ENCODE data around the gene BCAR1.
"Not testable (repeated sequence)": the region's sequence is repeated elsewhere in the genome, so short reads cannot be mapped to it uniquely, and the experiment has no call there.

Gene BCAR1

GRCh38 chr16:75243667-75244224, 7.7 kb downstream of the BCAR1 start:
- Histone ChIP-seq H3K36me3 (ENCODE audit: insufficient read depth, low read length) (peaks cover 11% of the 10 kb centered on the region), H3K9me3 (ENCODE audit: control insufficient read depth, insufficient read depth, low read length) (no peaks in the 10 kb centered on the region), H3K4me1 (ENCODE audit: insufficient read depth, low read length) (peaks cover 56% of the 10 kb centered on the region; the same call in 1 of the 2 replicates), H3K9ac (ENCODE audit: low read depth, low read length) (no peak overlapping the region)

- not testable (repeated sequence) for H3K9me3 ChIP-seq (ENCODE audit: control insufficient read depth, insufficient read depth, low read length)
- H3K4me1 ChIP-seq (ENCODE audit: insufficient read depth, low read length) = peaks cover 45% of the 10 kb centered on the region; the same call in 1 of the 2 replicates
Measured at GRCh38 chr16:75242436-75243078, 8.9 kb downstream of the BCAR1 start.

GRCh38 chr16:75241955-75242354, 9.5 kb downstream of the BCAR1 start:
- peaks cover 39% of the 10 kb centered on the region; the same call in 1 of the 2 replicates for H3K4me1 ChIP-seq (ENCODE audit: insufficient read depth, low read length)
- H3K9me3 ChIP-seq (ENCODE audit: control insufficient read depth, insufficient read depth, low read length) = no peaks in the 10 kb centered on the region
- peaks cover 11% of the 10 kb centered on the region for H3K36me3 ChIP-seq (ENCODE audit: insufficient read depth, low read length)
- no peak overlapping the region for H3K9ac ChIP-seq (ENCODE audit: low read depth, low read length)

More at GRCh38 chr16:75242436-75243078, 8.9 kb downstream of the BCAR1 start:
- not testable (repeated sequence) for H3K9ac ChIP-seq (ENCODE audit: low read depth, low read length)
- H3K36me3 ChIP-seq (ENCODE audit: insufficient read depth, low read length) = peaks cover 11% of the 10 kb centered on the region

- peaks cover 11% of the 10 kb centered on the region for H3K36me3 ChIP-seq (ENCODE audit: insufficient read depth, low read length)
- H3K9ac ChIP-seq (ENCODE audit: low read depth, low read length) = no peak overlapping the region
- peaks cover 34% of the 10 kb centered on the region; the same call in 1 of the 2 replicates for H3K4me1 ChIP-seq (ENCODE audit: insufficient read depth, low read length)
Measured at GRCh38 chr16:75241412-75241811, 10.0 kb downstream of the BCAR1 start.

GRCh38 chr16:75240633-75241032, 10.8 kb downstream of the BCAR1 start:
- H3K36me3 ChIP-seq (ENCODE audit: insufficient read depth, low read length) = peaks cover 11% of the 10 kb centered on the region
- peaks cover 27% of the 10 kb centered on the region; the same call in 1 of the 2 replicates for H3K4me1 ChIP-seq (ENCODE audit: insufficient read depth, low read length)
- not testable (repeated sequence) for H3K9ac ChIP-seq (ENCODE audit: low read depth, low read length); H3K9me3 ChIP-seq (ENCODE audit: control insufficient read depth, insufficient read depth, low read length)

More at GRCh38 chr16:75241412-75241811, 10.0 kb downstream of the BCAR1 start:
- no peaks in the 10 kb centered on the region for H3K9me3 ChIP-seq (ENCODE audit: control insufficient read depth, insufficient read depth, low read length)

- Histone ChIP-seq H3K9me3 (ENCODE audit: control insufficient read depth, insufficient read depth, low read length) (no peaks in the 10 kb centered on the region), H3K9ac (ENCODE audit: low read depth, low read length) (no peak overlapping the region), H3K4me1 (ENCODE audit: insufficient read depth, low read length) (peaks cover 20% of the 10 kb centered on the region; the same call in 1 of the 2 replicates), H3K36me3 (ENCODE audit: insufficient read depth, low read length) (peaks cover 12% of the 10 kb centered on the region)
Measured at GRCh38 chr16:75239542-75240122, 11.8 kb downstream of the BCAR1 start.

- Histone ChIP-seq H3K4me1 (ENCODE audit: insufficient read depth, low read length) (peaks cover 14% of the 10 kb centered on the region; the same call in 1 of the 2 replicates), H3K9ac (ENCODE audit: low read depth, low read length) (no peak overlapping the region), H3K9me3 (ENCODE audit: control insufficient read depth, insufficient read depth, low read length) (no peaks in the 10 kb centered on the region), H3K36me3 (ENCODE audit: insufficient read depth, low read length) (peaks cover 14% of the 10 kb centered on the region)
Measured at GRCh38 chr16:75238853-75239541, 12.4 kb downstream of the BCAR1 start.

- H3K36me3 ChIP-seq (ENCODE audit: insufficient read depth, low read length) = peaks cover 15% of the 10 kb centered on the region
- peaks cover 8% of the 10 kb centered on the region; the same call in 1 of the 2 replicates for H3K4me1 ChIP-seq (ENCODE audit: insufficient read depth, low read length)
- H3K9ac ChIP-seq (ENCODE audit: low read depth, low read length) = no peak overlapping the region
- no peaks in the 10 kb centered on the region for H3K9me3 ChIP-seq (ENCODE audit: control insufficient read depth, insufficient read depth, low read length)
Measured at GRCh38 chr16:75238132-75238852, 13.1 kb downstream of the BCAR1 start.

GRCh38 chr16:75237398-75238131, 13.9 kb downstream of the BCAR1 start:
- Histone ChIP-seq H3K36me3 (ENCODE audit: insufficient read depth, low read length) (peaks cover 16% of the 10 kb centered on the region), H3K4me1 (ENCODE audit: insufficient read depth, low read length) (peaks cover 8% of the 10 kb centered on the region; the same call in 1 of the 2 replicates), H3K9ac (ENCODE audit: low read depth, low read length) (no peak overlapping the region), H3K9me3 (ENCODE audit: control insufficient read depth, insufficient read depth, low read length) (no peaks in the 10 kb centered on the region)

- H3K4me1 ChIP-seq (ENCODE audit: insufficient read depth, low read length) = peaks cover 8% of the 10 kb centered on the region; the same call in 1 of the 2 replicates
- no peak overlapping the region for H3K9ac ChIP-seq (ENCODE audit: low read depth, low read length)
- H3K9me3 ChIP-seq (ENCODE audit: control insufficient read depth, insufficient read depth, low read length) = no peaks in the 10 kb centered on the region
- H3K36me3 ChIP-seq (ENCODE audit: insufficient read depth, low read length) = peaks cover 19% of the 10 kb centered on the region
Measured at GRCh38 chr16:75236736-75237397, 14.6 kb downstream of the BCAR1 start.

- H3K9me3 ChIP-seq (ENCODE audit: control insufficient read depth, insufficient read depth, low read length) = no peaks in the 10 kb centered on the region
- peaks cover 8% of the 10 kb centered on the region; the same call in 1 of the 2 replicates for H3K4me1 ChIP-seq (ENCODE audit: insufficient read depth, low read length)
- peaks cover 18% of the 10 kb centered on the region for H3K36me3 ChIP-seq (ENCODE audit: insufficient read depth, low read length)
- no peak overlapping the region for H3K9ac ChIP-seq (ENCODE audit: low read depth, low read length)
Measured at GRCh38 chr16:75236232-75236631, 15.2 kb downstream of the BCAR1 start.

GRCh38 chr16:75235721-75236193, 15.7 kb downstream of the BCAR1 start:
- H3K9ac ChIP-seq (ENCODE audit: low read depth, low read length) = no peak overlapping the region
- peaks cover 14% of the 10 kb centered on the region; the same call in 1 of the 2 replicates for H3K36me3 ChIP-seq (ENCODE audit: insufficient read depth, low read length)
- no peaks in the 10 kb centered on the region for H3K9me3 ChIP-seq (ENCODE audit: control insufficient read depth, insufficient read depth, low read length)
- peaks cover 3% of the 10 kb centered on the region; the same call in 1 of the 2 replicates for H3K4me1 ChIP-seq (ENCODE audit: insufficient read depth, low read length)

All from ES-I3 (cell line).